ENCODE results near the gene IRX3.

The IRX3 gene

GRCh38 chr16:54286366-54287130 is at the start of gene IRX3:
Gene IRX3, minus strand, starts transcription at chr16:54286787. Its CDS starts 737 bp downstream, at chr16:54286050.
- in situ Hi-C loops (cut with MboI; ENCODE audit: low sequenced_read_pairs) = no loop called here

- in situ Hi-C loops (cut with MboI; ENCODE audit: low sequenced_read_pairs) = no loop called here
These were observed 48.6 kb upstream of the IRX3 start for GRCh38 chr16:54335230-54335629.

GRCh38 chr16:54334208-54334607 is 47.6 kb upstream of the IRX3 start:
- in situ Hi-C loops (cut with MboI; ENCODE audit: low sequenced_read_pairs) = no loop called here

GRCh38 chr16:54331241-54332002 is 44.8 kb upstream of the IRX3 start:
- in situ Hi-C loops (cut with MboI; ENCODE audit: low sequenced_read_pairs) = no loop called here

- in situ Hi-C loops (cut with MboI; ENCODE audit: low sequenced_read_pairs) = no loop called here
These were observed 41.0 kb upstream of the IRX3 start for GRCh38 chr16:54327609-54328008.

- in situ Hi-C loops (cut with MboI; ENCODE audit: low sequenced_read_pairs) = no loop called here
These were observed 39.7 kb upstream of the IRX3 start for GRCh38 chr16:54326266-54326662.

GRCh38 chr16:54325616-54326265 is 39.2 kb upstream of the IRX3 start:
- in situ Hi-C loops (cut with MboI; ENCODE audit: low sequenced_read_pairs) = no loop called here

- in situ Hi-C loops (cut with MboI; ENCODE audit: low sequenced_read_pairs) = no loop called here
These were observed 38.1 kb upstream of the IRX3 start for GRCh38 chr16:54324716-54325115.

- in situ Hi-C loops (cut with MboI; ENCODE audit: low sequenced_read_pairs) = no loop called here
These were observed 34.2 kb upstream of the IRX3 start for GRCh38 chr16:54320697-54321340.

GRCh38 chr16:54318941-54319340 is 32.4 kb upstream of the IRX3 start:
- in situ Hi-C loops (cut with MboI; ENCODE audit: low sequenced_read_pairs) = no loop called here

- in situ Hi-C loops (cut with MboI; ENCODE audit: low sequenced_read_pairs) = no loop called here
These were observed 30.6 kb upstream of the IRX3 start for GRCh38 chr16:54317101-54317611.

GRCh38 chr16:54316095-54316889 is 29.7 kb upstream of the IRX3 start:
- in situ Hi-C loops (cut with MboI; ENCODE audit: low sequenced_read_pairs) = no loop called here

GRCh38 chr16:54313789-54314188 is 27.2 kb upstream of the IRX3 start:
- in situ Hi-C loops (cut with MboI; ENCODE audit: low sequenced_read_pairs) = no loop called here

GRCh38 chr16:54312502-54312991 is 26.0 kb upstream of the IRX3 start:
- in situ Hi-C loops (cut with MboI; ENCODE audit: low sequenced_read_pairs) = no loop called here

- in situ Hi-C loops (cut with MboI; ENCODE audit: low sequenced_read_pairs) = no loop called here
These were observed 22.8 kb upstream of the IRX3 start for GRCh38 chr16:54309341-54309740.

GRCh38 chr16:54305080-54305479 is 18.5 kb upstream of the IRX3 start:
- in situ Hi-C loops (cut with MboI; ENCODE audit: low sequenced_read_pairs) = no loop called here

GRCh38 chr16:54303613-54304012 is 17.0 kb upstream of the IRX3 start:
- in situ Hi-C loops (cut with MboI; ENCODE audit: low sequenced_read_pairs) = no loop called here

GRCh38 chr16:54297154-54297553 is 10.6 kb upstream of the IRX3 start:
- in situ Hi-C loops (cut with MboI; ENCODE audit: low sequenced_read_pairs) = no loop called here

GRCh38 chr16:54296543-54296942 is 10.0 kb upstream of the IRX3 start:
- in situ Hi-C loops (cut with MboI; ENCODE audit: low sequenced_read_pairs) = no loop called here

All from hTERT RPE-1 (cell line).